ENCODE data around the gene PALLD. TPM values are rescaled to one million over a fixed set of nuclear protein-coding genes. Genes with fewer than 3 reads are reported as not detected.

Gene PALLD
- total RNA-seq, 1 experiment from 2014 or later: 18.3 TPM

GRCh38 chr4:168652755-168653154 is 155.9 kb downstream of the PALLD start:
- Histone ChIP-seq H4K91ac (ENCODE audit: insufficient read length, low read depth, low read length) (no peak overlapping the region), H3K27me3 (ENCODE audit: insufficient read depth, low read length) (no peaks in the 10 kb centered on the region), H3K27ac (ENCODE audit: insufficient read length, low read depth, low read length) (no peak overlapping the region), H4K20me1 (ENCODE audit: control insufficient read depth, insufficient read depth, insufficient read length) (no peaks in the 10 kb centered on the region), H3K79me2 (ENCODE audit: insufficient read depth, low read length) (no peaks in the 10 kb centered on the region), H3K9ac (ENCODE audit: extremely low read depth, insufficient read length, low read length) (no peak overlapping the region), H2BK5ac (ENCODE audit: insufficient read length, low read length) (no peak overlapping the region), H3K4me2 (ENCODE audit: insufficient read depth, insufficient read length, low read length) (no peak overlapping the region), H2BK12ac (ENCODE audit: insufficient read length, low read depth, low read length) (no peak overlapping the region), H2BK15ac (ENCODE audit: low read depth, low read length) (no peak overlapping the region), H3K23me2 (ENCODE audit: insufficient read length, low read depth, low read length, poor library complexity, severe bottlenecking) (no peaks in the 10 kb centered on the region), H3K4me1 (ENCODE audit: insufficient read depth, low read length) (peaks cover 6% of the 10 kb centered on the region; the same call in 1 of the 2 replicates), H2AK5ac (ENCODE audit: insufficient read length, low read length) (no peak overlapping the region), H3K18ac (ENCODE audit: insufficient read length, low read depth, low read length) (no peak overlapping the region), H3T11ph (ENCODE audit: low read length) (no peak overlapping the region), H4K5ac (ENCODE audit: insufficient read length, low read depth, low read length) (no peak overlapping the region), H4K8ac (replicated peaks; ENCODE audit: insufficient read length, low read depth, low read length) (no peak overlapping the region), H3K9me3 (ENCODE audit: control insufficient read depth, low read depth, low read length) (no peaks in the 10 kb centered on the region), H3K56ac (ENCODE audit: insufficient read length, low read depth, low read length) (no peak overlapping the region), H3K23ac (ENCODE audit: insufficient read length, low read depth, low read length) (no peak overlapping the region), H3K4ac (ENCODE audit: low read depth, low read length) (no peak overlapping the region), H3K14ac (ENCODE audit: insufficient read depth, low read length) (no peak overlapping the region), H2BK20ac (ENCODE audit: low read depth, low read length, poor library complexity, severe bottlenecking) (no peak overlapping the region), H2AFZ (ENCODE audit: low read length) (no peak overlapping the region), H2BK120ac (ENCODE audit: low read depth, low read length, poor library complexity, severe bottlenecking) (no peak overlapping the region), H3K79me1 (ENCODE audit: insufficient read depth, low read depth, low read length, poor library complexity, severe bottlenecking) (no peaks in the 10 kb centered on the region)
- Mint-ChIP-seq H3K27me3 (ENCODE audit: low read depth) (no peaks in the 10 kb centered on the region), H3K4me3 (no peak overlapping the region), H3K27ac (no peak overlapping the region), H3K9me3 (no peaks in the 10 kb centered on the region), H3K4me1 (peaks cover 28 to 41% of the 10 kb centered on the region in 2 experiments), H3K36me3 (ENCODE audit: insufficient read depth in 1 of 3, low read depth in 3 of 3) (no peaks in the 10 kb centered on the region)
- no peak for TF ChIP-seq CTCF (conservative IDR thresholded peaks at IDR 0.05)
- no CpG with 5 or more reads among the region's 2 CpGs for WGBS (ENCODE audit: extremely low coverage, insufficient read length, low lambda C conversion rate)
- DNase-seq: no peak

Data from H9 (cell line).